Measurements from ENCODE around the gene SORCS2. TPM values are rescaled to one million over a fixed set of nuclear protein-coding genes. Genes with fewer than 3 reads are reported as not detected.

The SORCS2 gene
- total and polyA plus RNA-seq, 2 of the 13 experiments (the other 11 are each of a cell fraction or from before 2014, with no cell fraction given), result 0.82 to 1.0 TPM

GRCh38 chr4:7549866-7550265 is 357.5 kb downstream of the SORCS2 start:
- in situ Hi-C loops (cut with HindIII; ENCODE audit: extremely low pct_ligation_motif_present, low pct_unique_long_range_greater_than_20kb), result no loop called here
- ATAC-seq (no peak), FAIRE-seq (no peak), DNase-seq (ENCODE audit: low spot score) (no peak)
- no peaks in the 10 kb centered on the region for H3K79me2 ChIP-seq (ENCODE audit: insufficient read depth, low read length)
- no peaks in the 10 kb centered on the region for H3K27me3 ChIP-seq (ENCODE audit: control insufficient read depth in 1 of 2, insufficient read depth in 2 of 2, low read length in 2 of 2)
- no peak overlapping the region for H2AFZ ChIP-seq (ENCODE audit: low read length)
- H3K9ac ChIP-seq (ENCODE audit: insufficient read depth, low read depth, low read length), result no peak overlapping the region
- intact Hi-C loops (cut with micrococcal nuclease; ENCODE audit: unreplicated experiment), result no loop called here
- no peaks in the 10 kb centered on the region; the same call in 1 of the 2 replicates for H3K4me1 ChIP-seq (ENCODE audit: insufficient read depth, low read length)
- BruUV-seq (replicated peaks), result no TSS peak
- H4K20me1 ChIP-seq (ENCODE audit: insufficient read depth, low read length), result no peaks in the 10 kb centered on the region
- peaks cover 30% of the 10 kb centered on the region for H3K9me3 ChIP-seq (ENCODE audit: low read length)
- ChIA-PET CTCF (ENCODE audit: low intra/inter-chr PET ratio, low total read pairs) (no interaction called here), POLR2A (no interaction called here)
- H3K36me3 ChIP-seq (replicated peaks in 1 of 2; ENCODE audit: control insufficient read depth in 1 of 2, insufficient read depth in 2 of 2, low read length in 2 of 2), result no peaks in the 10 kb centered on the region
- no peak overlapping the region for H3K4me3 ChIP-seq (replicated peaks in 1 of 3; ENCODE audit: insufficient read depth in 1 of 3, low read depth in 2 of 3, low read length in 3 of 3)
- TF ChIP-seq ZNF720 (CRISPR knock-in tag; IDR thresholded peaks at IDR 0.05), result no peak
- TF ChIP-seq POLR2AphosphoS5 (IDR thresholded peaks at IDR 0.05; ENCODE audit: low read depth, low read length), result no peak
- no peak for TF ChIP-seq ZSCAN20 (CRISPR knock-in tag; IDR thresholded peaks at IDR 0.05; ENCODE audit: borderline replicate concordance)
- TF ChIP-seq ZNF275 (CRISPR knock-in tag; IDR thresholded peaks at IDR 0.05; ENCODE audit: borderline replicate concordance), result no peak
- WGBS (ENCODE audit: low lambda C conversion rate), result 87% methylated on average over 6 of the region's 7 CpGs
- no peak overlapping the region for H3K4me2 ChIP-seq (ENCODE audit: low read depth, low read length)
- no peak overlapping the region for H3K27ac ChIP-seq (ENCODE audit: extremely low read length, insufficient read depth, low read length)

GRCh38 chr4:7552466-7552865 is 360.1 kb downstream of the SORCS2 start:
- no peak overlapping the region for H3K4me3 ChIP-seq (replicated peaks in 1 of 3; ENCODE audit: insufficient read depth in 1 of 3, low read depth in 2 of 3, low read length in 3 of 3)
- intact Hi-C loops (cut with micrococcal nuclease; ENCODE audit: unreplicated experiment), result no loop called here
- TF ChIP-seq TEAD2 (CRISPR knock-in tag; IDR thresholded peaks at IDR 0.05), result no peak
- TF ChIP-seq MEF2D (CRISPR knock-in tag; IDR thresholded peaks at IDR 0.05), result no peak
- no peak for TF ChIP-seq BRCA1 (CRISPR knock-in tag; IDR thresholded peaks at IDR 0.05)
- TF ChIP-seq ZBTB44 (CRISPR knock-in tag; IDR thresholded peaks at IDR 0.05), result no peak
- TF ChIP-seq HOXA3 (CRISPR knock-in tag; IDR thresholded peaks at IDR 0.05), result no peak
- TF ChIP-seq ZNF432 (CRISPR knock-in tag; IDR thresholded peaks at IDR 0.05; ENCODE audit: borderline replicate concordance), result no peak
- TF ChIP-seq MAX (IDR thresholded peaks at IDR 0.05), result no peak
- no peak for TF ChIP-seq NFYC (CRISPR knock-in tag; IDR thresholded peaks at IDR 0.05)
- TF ChIP-seq MXD4 (CRISPR knock-in tag; IDR thresholded peaks at IDR 0.05), result no peak
- no peak for TF ChIP-seq XRCC5 (optimal IDR thresholded peaks at IDR 0.05; ENCODE audit: low read length)
- no peak for TF ChIP-seq RCOR2 (CRISPR knock-in tag; IDR thresholded peaks at IDR 0.05)
- no peak for TF ChIP-seq NBN (conservative IDR thresholded peaks at IDR 0.05)
- no peak for TF ChIP-seq POLR2G (IDR thresholded peaks at IDR 0.05; ENCODE audit: low read depth, low read length)
- TF ChIP-seq TFDP2 (CRISPR knock-in tag; IDR thresholded peaks at IDR 0.05), result no peak

More at GRCh38 chr4:7552466-7552865, 360.1 kb downstream of the SORCS2 start:
- BruUV-seq (replicated peaks), result no TSS peak
- no peak for DNase-seq (ENCODE audit: low spot score)
- Histone ChIP-seq H4K20me1 (ENCODE audit: insufficient read depth, low read length) (no peaks in the 10 kb centered on the region), H3K4me2 (ENCODE audit: low read depth, low read length) (no peak overlapping the region), H3K27me3 (ENCODE audit: control insufficient read depth in 1 of 2, insufficient read depth in 2 of 2, low read length in 2 of 2) (no peaks in the 10 kb centered on the region), H3K9ac (ENCODE audit: insufficient read depth, low read depth, low read length) (no peak overlapping the region), H3K9me3 (ENCODE audit: low read length) (peaks cover 43% of the 10 kb centered on the region), H3K79me2 (ENCODE audit: insufficient read depth, low read length) (no peaks in the 10 kb centered on the region), H3K27ac (ENCODE audit: extremely low read length, insufficient read depth, low read length) (no peak overlapping the region), H2AFZ (ENCODE audit: low read length) (no peak overlapping the region), H3K4me1 (ENCODE audit: insufficient read depth, low read length) (no peaks in the 10 kb centered on the region; the same call in 1 of the 2 replicates), H3K36me3 (replicated peaks in 1 of 2; ENCODE audit: control insufficient read depth in 1 of 2, insufficient read depth in 2 of 2, low read length in 2 of 2) (no peaks in the 10 kb centered on the region)
- ATAC-seq, result no peak
- in situ Hi-C loops (cut with HindIII; ENCODE audit: extremely low pct_ligation_motif_present, low pct_unique_long_range_greater_than_20kb), result no loop called here
- 42% methylated on average over 3 of the region's 3 CpGs for WGBS (ENCODE audit: low lambda C conversion rate)
- no peak for FAIRE-seq
- POLR2A ChIA-PET, result no interaction called here
- CTCF ChIA-PET (ENCODE audit: low intra/inter-chr PET ratio, low total read pairs), result no interaction called here
